SU-DHL-6 (cell line): ENCODE results near the gene ATP10A.
"Not testable (repeated sequence)": the region's sequence is repeated elsewhere in the genome, so short reads cannot be mapped to it uniquely, and the experiment has no call there.

Experiments used
- H2AFZ ChIP-seq: fragments of 200-600 bp; sonication (generic); 2 replicates; pipeline ENCODE4 v1.6.1; 2014; ENCODE audit warnings: low read depth, mild to moderate bottlenecking, moderate library complexity, mixed read lengths, antibody characterized with exemption, low read length; ENCODE audit not compliant: severe bottlenecking
- H3F3A ChIP-seq: fragments of 200-600 bp; shearing (Covaris generic); 2 replicates; pipeline ENCODE4 v1.6.0; 2016; ENCODE audit warnings: antibody characterized with exemption, mild to moderate bottlenecking; ENCODE audit not compliant: insufficient read depth
- H3K27ac ChIP-seq: fragments of 200-600 bp; sonication (generic); 2 replicates; pipeline ENCODE4 v1.5.1; 2016; ENCODE audit warnings: low read depth, mild to moderate bottlenecking, low read length, moderate library complexity, mixed read lengths
- H3K27me3 ChIP-seq: fragments of 200-600 bp; sonication (generic), shearing (Covaris generic); 2 replicates; pipeline ENCODE4 v1.6.0; 2014; ENCODE audit warnings: mild to moderate bottlenecking, low read length
- H3K36me3 ChIP-seq: fragments of 200-600 bp; sonication (generic); 2 replicates; pipeline ENCODE4 v1.6.1; 2014; ENCODE audit warnings: mild to moderate bottlenecking, low read length, mixed read lengths
- H3K4me2 ChIP-seq: fragments of 300-600, 200-600 bp; shearing (Covaris generic), sonication (generic); 2 replicates; pipeline ENCODE4 v1.6.0; 2014; ENCODE audit warnings: low read length, low read depth, mild to moderate bottlenecking; ENCODE audit not compliant: poor library complexity, severe bottlenecking
- H3K4me3 ChIP-seq: fragments of 200-600 bp; sonication (generic); 2 replicates; pipeline ENCODE4 v1.5.1; 2014; ENCODE audit warnings: antibody characterized with exemption, low read length, mild to moderate bottlenecking, mixed read lengths; ENCODE audit not compliant: insufficient read depth, poor library complexity, severe bottlenecking
- H3K79me2 ChIP-seq: fragments of 200-600 bp; sonication (generic); 2 replicates; pipeline ENCODE4 v1.6.1; 2014; ENCODE audit warnings: mild to moderate bottlenecking, low read length, moderate library complexity; ENCODE audit not compliant: insufficient read depth
- H3K9ac ChIP-seq: fragments of 200-600 bp; sonication (generic); 2 replicates; pipeline ENCODE4 v1.7.0; 2014; ENCODE audit warnings: mild to moderate bottlenecking, low read length
- H3K9me2 ChIP-seq: fragments of 200-600 bp; sonication (generic); replicated peaks from 2 replicates; pipeline ENCODE4 v1.6.1; 2014; ENCODE audit warnings: low read length; ENCODE audit not compliant: insufficient read depth
- H3K9me3 ChIP-seq: fragments of 200-600 bp; sonication (generic); 2 replicates; pipeline ENCODE4 v1.6.1; 2014; ENCODE audit warnings: low read length, mixed read lengths; ENCODE audit not compliant: insufficient read depth
- H4K20me1 ChIP-seq: fragments of 200-600 bp; sonication (generic); 2 replicates; pipeline ENCODE4 v1.6.1; 2014; ENCODE audit warnings: low read depth, mild to moderate bottlenecking, antibody characterized with exemption, low read length, moderate library complexity, mixed read lengths
- EZH2phosphoT487 ChIP-seq: fragments of 200-600 bp; sonication (generic), shearing (Covaris generic); conservative IDR thresholded peaks from 2 replicates; pipeline ENCODE4 v1.6.1; 2018; ENCODE audit warnings: mild to moderate bottlenecking, antibody characterized with exemption, low read length, moderate library complexity, mixed read lengths
- TF ChIP-seq, protein P1 (sequence below): fragments of 200-600 bp; sonication (generic); IDR thresholded peaks from one replicate; pipeline ENCODE4 v1.5.1; 2017; ENCODE audit warnings: antibody characterized with exemption, mild to moderate bottlenecking, low read length, moderate library complexity; ENCODE audit not compliant: insufficient read depth, poor library complexity, severe bottlenecking

Gene ATP10A

DNA sequence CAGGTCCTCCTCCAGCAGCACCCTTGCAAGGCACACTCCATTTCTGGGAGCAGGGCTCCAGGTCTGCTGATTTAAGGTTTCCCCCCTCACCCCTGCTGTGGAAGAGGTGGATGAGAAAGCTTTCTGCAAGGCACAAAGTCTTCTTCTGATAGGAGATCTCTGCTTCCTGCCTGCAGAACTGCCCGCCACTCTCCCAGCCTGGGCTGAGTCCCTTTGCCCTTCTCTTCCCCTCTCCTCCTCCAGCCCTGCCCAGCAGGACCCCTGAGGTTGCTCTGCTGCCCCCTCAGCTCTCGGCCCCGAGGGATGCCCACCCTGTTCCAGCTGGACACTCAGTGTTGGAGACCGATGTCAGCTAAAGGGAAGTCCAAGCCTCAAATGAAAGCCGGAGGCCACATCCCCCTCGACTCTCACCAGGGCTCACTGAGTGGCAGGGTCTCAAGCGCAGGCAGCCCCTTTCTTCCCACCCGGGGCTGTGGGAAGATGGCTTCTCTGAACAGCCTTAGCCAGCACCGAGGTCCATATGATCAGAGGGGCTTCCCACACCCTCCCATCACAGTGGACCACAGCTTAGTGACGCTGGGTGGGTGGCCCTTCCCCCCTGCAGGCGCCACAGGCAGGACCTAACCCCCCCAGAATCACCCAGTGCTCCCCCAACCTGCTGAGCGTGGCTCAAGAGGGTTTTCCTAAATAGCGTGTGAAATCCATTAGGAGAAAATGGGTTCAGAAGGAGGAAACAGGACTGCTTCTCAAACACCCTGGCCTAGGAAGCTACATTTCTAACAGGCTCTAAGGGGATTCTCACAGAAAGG, 4.0 kb downstream of the ATP10A start:
- no peak overlapping the region for H3K27ac ChIP-seq

DNA sequence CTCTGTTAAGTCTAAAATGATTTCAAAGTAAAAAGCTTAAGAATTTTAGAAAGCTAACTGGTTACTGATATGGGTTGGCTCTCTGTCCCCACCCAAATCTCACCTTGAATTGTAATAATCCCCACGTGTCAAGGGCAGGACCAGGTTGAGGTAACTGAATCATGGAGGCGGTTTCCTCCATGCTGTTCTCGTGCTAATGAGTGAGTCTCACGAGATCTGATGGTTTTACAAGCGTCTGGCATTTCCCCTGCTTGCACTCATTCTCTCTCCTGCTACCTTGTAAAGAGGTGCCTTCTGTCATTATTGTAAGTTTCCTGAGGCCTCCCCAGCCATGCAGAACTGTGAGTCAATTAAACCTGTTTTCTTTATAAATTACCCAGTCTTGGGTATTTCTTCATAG, 7.1 kb downstream of the ATP10A start:
- H3K4me2 ChIP-seq, H3K27me3 ChIP-seq, H3K9ac ChIP-seq, H3K79me2 ChIP-seq, H4K20me1 ChIP-seq, H2AFZ ChIP-seq, H3K4me3 ChIP-seq, H3F3A ChIP-seq, H3K27ac ChIP-seq, H3K36me3 ChIP-seq, H3K9me3 ChIP-seq, H3K9me2 ChIP-seq: not testable (repeated sequence)

More for the DNA sequence above, 4.0 kb downstream of the ATP10A start:
- H3K4me2 ChIP-seq: no peak overlapping the region
- no peak overlapping the region for H2AFZ ChIP-seq
- no peaks in the 10 kb centered on the region for H3K9me2 ChIP-seq
- H4K20me1 ChIP-seq: no peaks in the 10 kb centered on the region
- TF ChIP-seq, protein P1, sequence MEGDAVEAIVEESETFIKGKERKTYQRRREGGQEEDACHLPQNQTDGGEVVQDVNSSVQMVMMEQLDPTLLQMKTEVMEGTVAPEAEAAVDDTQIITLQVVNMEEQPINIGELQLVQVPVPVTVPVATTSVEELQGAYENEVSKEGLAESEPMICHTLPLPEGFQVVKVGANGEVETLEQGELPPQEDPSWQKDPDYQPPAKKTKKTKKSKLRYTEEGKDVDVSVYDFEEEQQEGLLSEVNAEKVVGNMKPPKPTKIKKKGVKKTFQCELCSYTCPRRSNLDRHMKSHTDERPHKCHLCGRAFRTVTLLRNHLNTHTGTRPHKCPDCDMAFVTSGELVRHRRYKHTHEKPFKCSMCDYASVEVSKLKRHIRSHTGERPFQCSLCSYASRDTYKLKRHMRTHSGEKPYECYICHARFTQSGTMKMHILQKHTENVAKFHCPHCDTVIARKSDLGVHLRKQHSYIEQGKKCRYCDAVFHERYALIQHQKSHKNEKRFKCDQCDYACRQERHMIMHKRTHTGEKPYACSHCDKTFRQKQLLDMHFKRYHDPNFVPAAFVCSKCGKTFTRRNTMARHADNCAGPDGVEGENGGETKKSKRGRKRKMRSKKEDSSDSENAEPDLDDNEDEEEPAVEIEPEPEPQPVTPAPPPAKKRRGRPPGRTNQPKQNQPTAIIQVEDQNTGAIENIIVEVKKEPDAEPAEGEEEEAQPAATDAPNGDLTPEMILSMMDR: no peak
- no peak for TF ChIP-seq EZH2phosphoT487
- H3K9ac ChIP-seq: no peak overlapping the region
- H3K79me2 ChIP-seq: no peaks in the 10 kb centered on the region
- no peaks in the 10 kb centered on the region for H3K36me3 ChIP-seq
- H3K9me3 ChIP-seq: no peaks in the 10 kb centered on the region
- H3F3A ChIP-seq: no peaks in the 10 kb centered on the region
- H3K27me3 ChIP-seq: no peaks in the 10 kb centered on the region
- no peak overlapping the region for H3K4me3 ChIP-seq

DNA sequence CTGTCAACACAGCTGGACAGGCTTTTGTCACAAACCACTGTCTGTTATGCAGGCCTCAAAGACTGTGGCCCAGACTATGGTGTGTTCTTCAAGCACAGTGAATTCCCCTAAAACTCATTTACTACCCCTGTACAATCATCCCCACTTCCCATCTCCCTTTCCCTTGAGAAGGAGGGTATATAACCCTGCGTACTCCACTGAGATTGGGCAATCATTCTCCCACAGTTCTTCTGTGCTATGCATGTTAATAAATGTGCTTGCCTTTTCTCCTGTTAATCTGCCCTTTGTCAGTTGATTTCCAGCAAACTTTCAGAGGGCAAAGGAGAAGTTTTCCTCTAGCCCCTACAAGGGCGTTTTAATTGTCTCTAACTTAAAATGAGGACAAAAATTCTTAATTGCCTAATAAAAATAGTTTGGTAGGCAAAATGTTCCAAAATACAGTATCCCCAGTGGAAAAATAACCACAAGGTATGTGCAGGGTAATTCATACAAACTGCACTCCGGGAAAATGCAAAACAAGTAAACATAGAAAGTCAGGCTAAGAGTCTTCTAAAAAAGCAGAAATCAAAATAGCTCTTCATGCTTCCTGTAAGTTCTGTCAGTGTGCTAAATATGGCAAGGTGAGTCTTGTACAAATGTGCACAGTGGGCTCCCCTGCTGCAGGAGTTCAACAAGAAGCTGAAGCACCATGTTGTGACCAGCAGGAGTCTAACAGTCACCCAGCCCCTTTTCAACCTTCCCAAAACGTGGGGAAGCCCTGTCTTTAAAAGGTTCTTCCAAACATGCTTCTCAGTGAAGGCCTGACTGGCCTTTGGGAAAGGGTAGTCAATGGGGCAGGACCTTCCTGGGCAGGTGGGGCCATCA, 10.2 kb downstream of the ATP10A start:
- Histone ChIP-seq H3K9me2 (no peaks in the 10 kb centered on the region), H3K27ac (no peak overlapping the region), H4K20me1 (no peaks in the 10 kb centered on the region), H2AFZ (no peak overlapping the region), H3K27me3 (no peaks in the 10 kb centered on the region), H3K36me3 (no peaks in the 10 kb centered on the region), H3K9me3 (no peaks in the 10 kb centered on the region), H3K9ac (no peak overlapping the region), H3F3A (no peaks in the 10 kb centered on the region), H3K79me2 (no peaks in the 10 kb centered on the region), H3K4me3 (no peak overlapping the region), H3K4me2 (no peak overlapping the region)
- TF ChIP-seq EZH2phosphoT487: no peak
- TF ChIP-seq, protein P1: no peak

DNA sequence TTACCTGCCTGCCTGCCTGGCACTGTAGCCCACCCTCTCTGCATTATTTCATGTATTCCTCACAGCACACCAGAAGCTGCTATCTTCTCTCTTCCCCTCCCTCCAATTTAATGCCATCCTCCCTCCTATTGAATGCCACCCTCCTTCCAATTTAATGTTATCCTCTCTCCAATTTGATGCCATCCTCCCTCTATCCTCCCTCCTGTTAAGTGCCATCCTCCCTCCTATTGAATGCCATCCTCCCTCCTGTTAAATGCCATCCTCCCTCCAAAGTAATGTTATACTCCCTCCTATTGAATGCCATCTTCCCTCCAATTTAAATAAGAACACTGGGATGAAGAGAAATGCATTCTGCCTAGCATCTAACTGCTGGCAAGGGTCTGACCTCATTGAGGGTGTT, 11.1 kb downstream of the ATP10A start:
- no peaks in the 10 kb centered on the region for H3F3A ChIP-seq
- no peaks in the 10 kb centered on the region for H3K9me3 ChIP-seq
- no peak overlapping the region for H3K27ac ChIP-seq
- H3K9ac ChIP-seq: no peak overlapping the region
- no peaks in the 10 kb centered on the region for H4K20me1 ChIP-seq
- H3K79me2 ChIP-seq: no peaks in the 10 kb centered on the region
- no peaks in the 10 kb centered on the region for H3K36me3 ChIP-seq
- H3K4me2 ChIP-seq: no peak overlapping the region
- no peak overlapping the region for H2AFZ ChIP-seq
- no peaks in the 10 kb centered on the region for H3K27me3 ChIP-seq
- no peak overlapping the region for H3K4me3 ChIP-seq
- TF ChIP-seq, protein P1: no peak
- TF ChIP-seq EZH2phosphoT487: no peak
- no peaks in the 10 kb centered on the region for H3K9me2 ChIP-seq
